ENCODE results near the gene OTUD5.

OTUD5 gene

DNA sequence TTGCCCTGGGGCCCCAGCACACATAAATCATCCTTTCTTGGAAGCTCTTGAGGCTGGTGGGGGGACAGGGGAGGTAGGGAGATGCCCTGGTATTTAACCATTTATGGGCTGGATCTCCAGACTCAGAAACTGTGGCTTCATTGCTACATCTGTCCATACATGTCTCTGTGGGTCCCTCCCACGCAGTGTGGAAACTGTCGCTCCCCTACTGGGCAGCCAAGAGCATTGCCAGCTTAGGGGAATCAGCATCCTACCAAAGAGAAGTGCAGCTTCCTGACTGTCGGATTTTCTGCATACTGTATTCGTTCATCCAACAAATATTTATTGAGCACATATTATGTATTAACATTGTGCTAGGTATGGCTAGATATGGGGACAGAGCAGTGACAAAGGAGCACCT, 41.0 kb upstream of the OTUD5 start:
- DNase-seq (ENCODE audit: extremely low spot score): no peak
- ChIA-PET POLR2A (no interaction called here), CTCF (no interaction called here)
- TF ChIP-seq, protein P1, sequence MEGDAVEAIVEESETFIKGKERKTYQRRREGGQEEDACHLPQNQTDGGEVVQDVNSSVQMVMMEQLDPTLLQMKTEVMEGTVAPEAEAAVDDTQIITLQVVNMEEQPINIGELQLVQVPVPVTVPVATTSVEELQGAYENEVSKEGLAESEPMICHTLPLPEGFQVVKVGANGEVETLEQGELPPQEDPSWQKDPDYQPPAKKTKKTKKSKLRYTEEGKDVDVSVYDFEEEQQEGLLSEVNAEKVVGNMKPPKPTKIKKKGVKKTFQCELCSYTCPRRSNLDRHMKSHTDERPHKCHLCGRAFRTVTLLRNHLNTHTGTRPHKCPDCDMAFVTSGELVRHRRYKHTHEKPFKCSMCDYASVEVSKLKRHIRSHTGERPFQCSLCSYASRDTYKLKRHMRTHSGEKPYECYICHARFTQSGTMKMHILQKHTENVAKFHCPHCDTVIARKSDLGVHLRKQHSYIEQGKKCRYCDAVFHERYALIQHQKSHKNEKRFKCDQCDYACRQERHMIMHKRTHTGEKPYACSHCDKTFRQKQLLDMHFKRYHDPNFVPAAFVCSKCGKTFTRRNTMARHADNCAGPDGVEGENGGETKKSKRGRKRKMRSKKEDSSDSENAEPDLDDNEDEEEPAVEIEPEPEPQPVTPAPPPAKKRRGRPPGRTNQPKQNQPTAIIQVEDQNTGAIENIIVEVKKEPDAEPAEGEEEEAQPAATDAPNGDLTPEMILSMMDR (IDR thresholded peaks at IDR 0.05; ENCODE audit: control extremely low read depth, extremely low read depth, low read depth, missing control alignments): no peak

DNA sequence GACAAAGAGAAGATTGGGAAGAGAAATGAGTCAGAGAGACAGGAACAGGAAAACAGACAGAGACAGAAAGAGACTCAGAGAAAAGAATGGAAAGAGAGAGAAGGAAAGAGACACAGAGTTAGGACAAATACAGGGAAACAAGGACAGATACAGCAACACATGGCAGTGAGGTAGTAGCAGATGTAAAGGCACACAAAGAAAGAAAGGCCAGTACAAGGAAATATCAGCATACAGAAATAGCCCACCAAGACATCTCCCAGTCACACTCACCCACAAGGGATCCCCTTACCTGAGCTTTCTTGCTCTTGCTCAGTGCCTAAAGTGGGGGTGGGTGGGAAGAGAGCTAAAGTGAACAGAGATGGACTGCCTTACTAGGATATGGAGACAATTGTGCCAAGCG, 40.5 kb upstream of the OTUD5 start:
- ChIA-PET POLR2A (no interaction called here), CTCF (no interaction called here)
- TF ChIP-seq, protein P1 (IDR thresholded peaks at IDR 0.05; ENCODE audit: control extremely low read depth, extremely low read depth, low read depth, missing control alignments): no peak
- DNase-seq (ENCODE audit: extremely low spot score): no peak

DNA sequence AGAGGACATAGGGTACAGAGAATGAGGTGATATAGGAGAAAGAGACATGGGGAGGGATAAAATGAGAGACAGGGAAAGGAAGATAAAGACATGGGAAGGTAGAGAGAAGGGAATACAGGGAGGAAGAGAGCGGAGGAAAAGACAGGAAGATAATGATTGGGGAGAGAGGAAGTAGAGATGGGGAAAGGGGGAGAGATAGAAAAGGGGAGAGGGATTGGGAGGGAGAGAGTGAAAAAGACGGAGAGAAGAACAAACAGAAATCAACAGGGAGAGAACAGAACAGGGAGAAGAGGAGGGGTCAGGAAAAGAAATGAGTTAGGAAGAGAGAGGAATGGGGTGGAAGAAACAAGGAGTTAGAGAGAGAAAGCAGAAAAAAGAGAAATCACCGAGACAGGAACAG, 40.0 kb upstream of the OTUD5 start:
- DNase-seq (ENCODE audit: extremely low spot score): no peak
- TF ChIP-seq, protein P1 (IDR thresholded peaks at IDR 0.05; ENCODE audit: control extremely low read depth, extremely low read depth, low read depth, missing control alignments): no peak
- ChIA-PET CTCF (no interaction called here), POLR2A (no interaction called here)

- TF ChIP-seq, protein P1 (IDR thresholded peaks at IDR 0.05; ENCODE audit: control extremely low read depth, extremely low read depth, low read depth, missing control alignments): no peak
- ChIA-PET POLR2A (no interaction called here), CTCF (interaction anchor here (0.8 kb wide), 1 partner anchor 24 kb away, joined by 4 read pairs; no protein-coding TSS in a partner anchor)
- no peak for DNase-seq (ENCODE audit: extremely low spot score)
These were observed 39.6 kb upstream of the OTUD5 start for GRCh38 chrX:48996969-48997368.

GRCh38 chrX:48992341-48992740, 34.9 kb upstream of the OTUD5 start:
- TF ChIP-seq, protein P1 (IDR thresholded peaks at IDR 0.05; ENCODE audit: control extremely low read depth, extremely low read depth, low read depth, missing control alignments): no peak
- CTCF ChIA-PET: no interaction called here
- no peak for DNase-seq (ENCODE audit: extremely low spot score)
- POLR2A ChIA-PET: interaction anchor here (0.7 kb wide), 1 partner anchor 10 kb away, joined by 8 read pairs; the partner anchor contains the start of gene GRIPAP1

- CTCF ChIA-PET: no interaction called here
- POLR2A ChIA-PET: no interaction called here
- TF ChIP-seq, protein P1 (IDR thresholded peaks at IDR 0.05; ENCODE audit: control extremely low read depth, extremely low read depth, low read depth, missing control alignments): no peak
- DNase-seq (ENCODE audit: extremely low spot score): no peak
These were observed 32.1 kb upstream of the OTUD5 start for GRCh38 chrX:48989483-48989882.

DNA sequence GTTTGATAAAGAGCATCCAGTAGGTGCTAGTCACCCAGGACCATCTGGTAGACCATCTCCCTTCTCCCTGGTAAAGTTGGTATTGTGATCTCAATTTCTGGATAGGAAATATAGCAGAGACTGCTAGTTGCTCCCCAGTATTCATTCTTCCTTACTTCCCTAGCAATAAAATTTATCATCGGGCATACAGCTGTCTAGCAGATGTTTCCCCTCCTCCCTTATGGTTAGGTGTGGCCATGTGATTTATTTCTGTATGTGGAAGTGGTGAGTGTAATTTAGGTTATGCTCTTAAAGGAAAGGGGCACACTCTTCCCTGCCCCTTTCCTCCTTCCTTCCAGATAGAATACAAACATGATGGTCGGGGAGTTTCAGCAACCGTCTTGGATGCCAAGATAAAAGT, 26.5 kb upstream of the OTUD5 start:
- ChIA-PET CTCF (no interaction called here), POLR2A (interaction anchor here (0.6 kb wide), 1 partner anchor 385 kb away, joined by 3 read pairs; no protein-coding TSS in a partner anchor)
- TF ChIP-seq, protein P1 (IDR thresholded peaks at IDR 0.05; ENCODE audit: control extremely low read depth, extremely low read depth, low read depth, missing control alignments): no peak
- no peak for DNase-seq (ENCODE audit: extremely low spot score)
